COLO829 (cell line): ENCODE results near the gene SLC6A19.

ENCODE experiments used
- DNase-seq: peaks from one replicate; pipeline ENCODE4 v3.0.0; 2012; ENCODE audit warnings: low spot score

SLC6A19 gene

DNA sequence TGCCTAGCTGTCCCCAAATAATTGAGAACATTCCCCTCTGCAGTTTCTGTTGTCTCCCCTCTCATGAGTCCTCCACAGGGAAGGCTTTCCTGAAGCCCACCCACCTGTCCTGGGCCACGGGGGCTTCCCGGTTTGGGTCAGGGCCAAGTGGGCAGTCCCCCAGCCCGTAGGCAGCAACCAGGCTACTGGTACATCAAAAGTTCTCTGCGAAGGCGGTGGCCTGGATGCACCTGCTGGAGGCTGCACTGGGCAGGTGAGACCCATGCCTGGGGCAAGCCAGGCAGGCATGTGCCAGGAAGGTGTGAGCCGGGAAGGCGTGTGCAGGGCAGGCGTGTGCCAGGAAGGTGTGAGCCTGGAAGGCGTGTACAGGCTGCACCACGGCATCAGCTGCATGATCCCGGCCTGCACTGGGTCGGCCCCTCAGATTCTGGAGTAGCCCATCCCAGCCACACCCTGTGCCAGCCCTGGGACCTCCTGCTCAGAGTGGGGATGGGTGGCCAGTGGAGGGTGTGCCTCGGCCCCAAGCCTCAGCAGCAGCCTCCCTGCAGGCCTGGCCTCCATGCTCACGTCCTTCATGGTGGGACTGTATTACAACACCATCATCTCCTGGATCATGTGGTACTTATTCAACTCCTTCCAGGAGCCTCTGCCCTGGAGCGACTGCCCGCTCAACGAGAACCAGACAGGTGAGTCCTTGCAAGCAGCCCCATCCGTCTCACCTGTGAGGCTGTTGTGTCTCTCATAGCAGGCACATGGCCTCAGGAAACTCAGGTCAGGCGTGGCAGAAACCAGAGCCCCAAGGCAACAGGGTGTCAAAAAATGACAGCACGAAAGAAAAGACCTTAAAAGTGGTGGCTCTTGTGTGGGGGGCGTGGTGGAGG lies 8.7 kb downstream of the SLC6A19 start:
- no peak for DNase-seq

- DNase-seq, result no peak
Measured at GRCh38 chr5:1210832-1211251, 9.4 kb downstream of the SLC6A19 start.

- no peak for DNase-seq
Measured at GRCh38 chr5:1211701-1212100, 10.3 kb downstream of the SLC6A19 start.

DNA sequence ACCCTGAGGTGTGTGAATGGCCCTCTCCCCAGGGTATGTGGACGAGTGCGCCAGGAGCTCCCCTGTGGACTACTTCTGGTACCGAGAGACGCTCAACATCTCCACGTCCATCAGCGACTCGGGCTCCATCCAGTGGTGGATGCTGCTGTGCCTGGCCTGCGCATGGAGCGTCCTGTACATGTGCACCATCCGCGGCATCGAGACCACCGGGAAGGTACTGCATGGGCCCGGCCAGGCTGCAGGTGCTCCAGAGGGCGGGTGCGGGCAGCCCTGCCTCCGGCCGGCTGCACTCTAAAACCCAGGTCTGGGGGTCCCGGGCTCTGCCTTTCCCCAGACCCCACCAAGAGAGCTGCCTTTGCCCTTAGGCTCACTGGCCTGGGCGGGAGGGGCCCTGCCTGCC lies 10.9 kb downstream of the SLC6A19 start:
- no peak for DNase-seq

DNA sequence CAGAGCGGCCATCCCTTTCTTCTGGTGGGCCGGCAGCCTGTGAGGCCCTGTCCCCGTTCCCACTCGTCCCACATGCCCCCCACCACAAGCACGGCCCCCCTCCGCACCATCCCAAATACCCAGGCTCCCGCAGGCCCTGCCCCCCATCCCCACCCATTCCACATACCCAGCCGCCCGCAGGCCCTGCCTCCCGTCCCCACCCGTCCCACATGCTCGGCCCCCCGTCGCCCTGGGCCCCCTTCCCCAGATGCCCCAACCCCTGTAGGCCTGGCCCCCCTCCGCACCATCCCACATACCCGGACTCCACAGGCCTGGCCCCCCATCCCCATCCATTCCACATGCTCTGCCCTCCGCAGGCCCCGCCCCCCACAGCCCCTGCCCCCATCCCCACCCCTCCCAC lies 11.5 kb downstream of the SLC6A19 start:
- no peak for DNase-seq

DNA sequence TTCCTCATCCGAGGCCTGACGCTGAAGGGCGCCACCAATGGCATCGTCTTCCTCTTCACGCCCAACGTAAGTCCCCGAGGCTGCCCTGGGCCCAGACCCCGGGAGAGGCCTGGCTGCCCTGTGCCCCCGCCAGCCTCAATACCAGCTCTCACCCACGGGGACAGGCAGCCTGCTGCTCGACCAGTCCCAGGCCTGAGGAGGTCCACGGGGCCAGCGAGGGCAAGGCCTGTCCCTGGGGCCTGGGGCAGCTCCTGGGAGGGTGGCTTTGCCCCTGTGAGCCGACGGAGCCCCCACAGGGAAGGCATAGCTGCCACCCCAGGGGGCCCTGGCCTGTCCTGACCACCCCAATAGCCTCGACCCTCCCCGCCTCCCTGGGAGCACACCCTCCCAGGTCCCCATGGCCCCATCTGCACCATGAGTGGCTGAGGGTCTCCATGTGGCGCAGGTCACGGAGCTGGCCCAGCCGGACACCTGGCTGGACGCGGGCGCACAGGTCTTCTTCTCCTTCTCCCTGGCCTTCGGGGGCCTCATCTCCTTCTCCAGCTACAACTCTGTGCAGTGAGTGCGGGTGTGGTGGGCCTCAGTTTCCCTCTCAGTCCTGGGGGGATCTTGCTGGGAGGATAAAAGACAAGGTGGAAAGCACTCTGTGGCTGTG lies 12.2 kb downstream of the SLC6A19 start:
- no peak for DNase-seq

DNA sequence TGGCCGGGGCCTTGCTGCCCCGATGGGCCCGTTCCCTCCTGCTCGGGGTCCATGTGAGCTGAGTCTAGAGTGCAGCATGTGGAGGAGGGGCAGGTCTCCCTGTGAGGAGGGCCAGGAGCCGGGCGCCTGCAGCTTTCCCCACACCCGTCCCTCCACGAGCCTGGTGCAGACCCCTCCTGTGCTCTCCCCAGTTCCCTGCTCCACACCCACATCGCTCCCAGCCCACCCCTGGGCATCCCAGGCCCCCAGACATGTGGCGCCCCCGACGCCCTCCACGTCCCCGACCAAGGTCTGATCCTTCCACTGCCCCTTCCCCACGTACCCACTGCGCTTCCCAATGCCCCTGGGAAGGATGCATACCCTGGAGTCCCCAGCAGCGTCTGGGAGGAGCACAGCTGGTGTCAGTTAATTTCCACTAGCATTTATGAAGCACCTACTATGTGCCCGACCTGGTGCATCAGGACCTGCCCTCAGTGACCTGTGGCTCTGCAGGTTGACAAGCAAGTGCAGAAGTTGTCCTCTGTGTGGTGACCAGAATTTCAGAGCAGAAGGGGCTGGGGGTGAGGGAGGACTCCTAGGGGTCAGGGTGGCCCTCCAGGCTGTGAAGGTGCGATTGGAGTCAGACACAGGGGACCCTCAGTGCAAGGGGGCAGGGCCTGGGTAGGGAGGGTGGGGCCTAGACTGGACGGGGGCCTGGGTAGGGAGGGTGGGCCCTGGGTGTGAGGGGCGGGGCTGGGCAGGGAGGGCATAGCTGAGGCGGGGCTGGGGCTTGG lies 13.0 kb downstream of the SLC6A19 start:
- DNase-seq, result no peak

DNA sequence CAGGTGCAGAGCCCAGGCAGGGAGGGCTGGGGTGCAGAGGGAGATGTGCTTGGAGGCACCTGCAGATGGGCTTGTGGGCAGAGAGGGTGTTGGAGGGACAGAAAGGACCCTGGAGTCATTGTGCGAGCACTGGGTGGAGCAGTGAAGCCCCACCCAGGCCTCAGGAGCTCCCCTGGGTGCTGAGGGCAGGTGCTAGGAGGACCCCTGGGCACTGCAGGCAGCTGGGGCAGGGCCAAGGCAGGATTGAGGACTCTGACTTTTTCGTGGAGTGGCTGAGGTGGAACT lies 13.5 kb downstream of the SLC6A19 start:
- no peak for DNase-seq

DNA sequence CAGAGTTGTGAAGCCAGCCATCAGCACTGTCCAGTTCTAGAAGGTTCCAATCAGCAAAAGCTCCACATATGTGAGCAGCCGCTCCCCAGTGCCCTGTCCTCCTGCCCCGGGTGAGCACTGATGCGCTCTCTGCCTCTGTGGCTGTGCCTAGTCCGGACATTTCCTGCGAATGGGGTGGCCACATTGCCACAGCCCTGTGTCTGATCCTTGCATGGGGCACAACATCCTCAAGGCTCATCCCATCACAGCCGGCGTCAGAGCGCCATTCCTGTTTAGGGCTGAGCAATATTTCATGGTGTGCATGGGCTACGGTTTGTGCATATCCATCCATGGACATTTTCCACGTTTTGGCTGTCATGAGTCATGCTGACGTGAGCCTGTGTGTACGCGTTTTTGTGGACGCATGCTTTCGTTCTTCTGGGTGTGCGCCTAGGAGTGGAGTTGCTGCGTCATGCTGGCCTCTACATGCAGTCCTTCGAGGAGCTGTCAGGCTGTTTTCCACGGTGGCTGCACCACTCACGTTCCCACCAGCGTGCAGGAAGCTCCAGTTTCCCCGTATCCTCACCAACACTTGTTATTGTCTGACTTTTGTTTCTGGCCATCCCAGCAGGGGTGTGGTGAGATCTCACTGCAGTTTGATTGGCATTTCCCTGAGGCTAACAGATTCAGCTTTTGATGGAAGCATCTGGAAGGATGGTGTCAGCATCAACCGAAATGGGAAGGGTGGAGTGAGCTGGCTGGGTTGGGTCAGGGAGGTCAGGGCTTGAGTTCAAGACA lies 14.1 kb downstream of the SLC6A19 start:
- no peak for DNase-seq

- no peak for DNase-seq
Measured at GRCh38 chr5:1216211-1216917, 15.0 kb downstream of the SLC6A19 start.

GRCh38 chr5:1216918-1217295 lies 15.5 kb downstream of the SLC6A19 start:
- DNase-seq, result no peak

- DNase-seq, result no peak
Measured at GRCh38 chr5:1217596-1218206, 16.3 kb downstream of the SLC6A19 start.

DNA sequence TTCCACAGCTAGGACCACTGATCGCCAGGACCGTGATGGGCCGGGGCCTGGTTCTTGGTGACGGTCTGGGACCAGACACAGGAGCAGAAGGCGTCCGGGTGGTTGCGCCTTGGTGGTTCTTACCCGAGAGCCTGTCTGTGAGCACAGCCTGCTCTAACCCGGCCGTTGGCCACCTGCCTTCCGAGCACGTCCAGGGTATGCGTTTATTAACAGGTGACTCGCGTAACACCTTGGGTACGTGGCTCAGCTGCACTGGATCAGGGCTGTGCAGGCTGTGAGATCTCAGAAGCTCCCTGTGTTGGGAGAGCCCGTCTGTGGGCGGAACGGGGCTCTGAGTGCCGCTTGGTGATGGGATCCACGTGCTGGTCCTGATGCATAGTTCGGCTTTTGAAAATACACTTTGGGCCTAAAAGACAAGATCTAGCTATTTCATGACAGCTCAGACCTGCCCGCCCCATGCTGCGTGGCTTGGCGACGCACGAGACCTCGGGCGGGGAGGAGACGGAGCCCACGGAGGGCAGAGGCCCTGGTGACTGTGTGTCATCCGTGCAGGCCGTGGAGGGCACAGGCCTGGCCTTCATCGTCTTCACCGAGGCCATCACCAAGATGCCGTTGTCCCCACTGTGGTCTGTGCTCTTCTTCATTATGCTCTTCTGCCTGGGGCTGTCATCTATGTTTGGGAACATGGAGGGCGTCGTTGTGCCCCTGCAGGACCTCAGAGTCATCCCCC lies 17.1 kb downstream of the SLC6A19 start:
- DNase-seq, result no peak

- DNase-seq, result no peak
Measured at GRCh38 chr5:1219098-1219767, 17.8 kb downstream of the SLC6A19 start.

DNA sequence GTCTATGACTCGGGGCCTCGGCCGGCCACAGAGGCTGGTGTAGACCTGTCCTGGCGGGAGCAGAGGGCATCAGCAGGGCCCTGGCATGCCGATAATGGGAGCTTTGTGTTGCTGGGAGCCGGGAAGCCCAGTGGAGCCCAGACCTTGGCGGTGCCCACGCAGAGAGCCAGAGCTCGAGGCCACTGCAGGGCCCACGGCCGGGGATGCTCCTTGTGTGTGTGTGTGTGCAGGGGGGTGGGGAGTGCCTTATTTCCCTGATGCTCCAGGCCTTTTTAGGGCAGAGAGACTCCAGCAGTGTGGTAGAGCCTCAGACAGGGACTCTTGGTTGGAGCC lies 18.3 kb downstream of the SLC6A19 start:
- DNase-seq, result no peak

- DNase-seq, result no peak
Measured at GRCh38 chr5:1220351-1220750, 19.0 kb downstream of the SLC6A19 start.

DNA sequence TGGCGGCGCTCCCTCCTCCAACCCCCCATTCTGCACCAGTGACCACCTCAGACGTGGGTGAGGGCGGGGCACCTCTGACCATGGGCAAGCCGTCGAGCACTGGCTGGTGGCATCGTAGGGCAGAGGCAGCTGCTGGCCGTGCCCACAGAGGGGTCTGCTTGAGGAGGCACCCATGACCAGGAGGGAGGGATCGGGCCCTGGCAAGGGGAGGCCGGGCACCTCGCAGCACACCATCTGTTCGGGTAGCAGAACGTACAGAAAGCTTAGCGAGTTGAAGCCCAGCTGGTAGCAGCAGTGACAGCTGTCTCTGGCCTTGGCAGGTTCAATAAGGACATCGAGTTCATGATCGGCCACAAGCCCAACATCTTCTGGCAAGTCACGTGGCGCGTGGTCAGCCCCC lies 19.4 kb downstream of the SLC6A19 start:
- no peak for DNase-seq

GRCh38 chr5:1221721-1222120 lies 20.3 kb downstream of the SLC6A19 start:
- no peak for DNase-seq

DNA sequence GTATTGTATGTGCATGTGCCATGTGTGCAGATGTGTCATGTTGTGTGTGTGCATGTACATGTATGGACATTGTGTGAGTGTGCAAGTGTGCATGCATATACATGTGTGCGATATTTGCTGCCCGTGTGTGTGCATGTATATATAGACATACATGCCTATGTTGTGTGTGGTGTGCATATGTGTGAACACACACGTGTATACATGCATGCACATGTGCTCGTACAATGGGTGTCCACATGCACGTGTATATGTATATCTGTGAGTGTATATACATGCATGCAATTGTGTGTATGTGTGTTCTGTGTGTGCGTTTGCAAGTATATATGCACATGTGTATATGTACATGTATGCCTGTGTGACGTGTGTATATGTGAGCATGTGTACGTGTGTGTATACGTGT lies 20.8 kb downstream of the SLC6A19 start:
- no peak for DNase-seq

DNA sequence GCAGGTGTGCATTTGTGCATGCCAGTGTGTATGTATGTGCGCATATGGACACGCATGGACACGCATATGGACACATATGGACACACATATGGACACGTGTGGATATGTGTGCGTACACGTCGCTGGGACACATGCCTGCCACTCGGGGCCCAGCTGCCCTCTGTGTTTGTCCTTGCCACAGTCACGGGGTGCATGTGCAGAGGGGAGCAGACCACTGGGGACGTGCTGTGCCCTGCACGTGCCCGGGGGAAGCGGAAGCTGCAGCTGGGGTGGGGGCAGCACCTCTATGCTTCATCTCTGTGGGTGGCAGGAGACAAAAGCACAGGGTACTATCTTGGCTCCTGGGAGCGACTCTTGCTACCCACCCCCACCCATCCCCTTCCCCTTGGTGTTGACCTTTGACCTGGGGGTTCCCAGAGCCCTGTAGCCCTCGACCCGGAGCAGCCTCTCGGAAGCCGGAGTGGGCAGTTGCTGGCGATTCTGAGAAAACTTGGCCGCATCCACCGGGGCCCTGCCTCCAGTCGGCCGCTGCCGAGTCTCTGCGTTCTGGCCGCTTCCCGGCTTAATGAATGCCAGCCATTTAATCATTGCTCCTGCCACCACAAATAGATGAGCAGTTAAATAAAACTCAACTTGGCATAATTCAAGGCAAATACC lies 21.4 kb downstream of the SLC6A19 start:
- DNase-seq, result no peak
